GM18858 (cell line): Measurements from ENCODE around the gene SPRY4.
"Not testable (repeated sequence)": the region's sequence is repeated elsewhere in the genome, so short reads cannot be mapped to it uniquely, and the experiment has no call there.

Experiments
- ATAC-seq: cut with Tn5 transposase; IDR thresholded peaks from one replicate; pipeline ENCODE4 v1.9.1; 2021; ENCODE audit not compliant: unreplicated experiment

SPRY4 gene

GRCh38 chr5:142315096-142315900 is 9.5 kb downstream of the SPRY4 start:
- no peak for ATAC-seq

GRCh38 chr5:142314606-142315005 is 10.2 kb downstream of the SPRY4 start:
- no peak for ATAC-seq

DNA sequence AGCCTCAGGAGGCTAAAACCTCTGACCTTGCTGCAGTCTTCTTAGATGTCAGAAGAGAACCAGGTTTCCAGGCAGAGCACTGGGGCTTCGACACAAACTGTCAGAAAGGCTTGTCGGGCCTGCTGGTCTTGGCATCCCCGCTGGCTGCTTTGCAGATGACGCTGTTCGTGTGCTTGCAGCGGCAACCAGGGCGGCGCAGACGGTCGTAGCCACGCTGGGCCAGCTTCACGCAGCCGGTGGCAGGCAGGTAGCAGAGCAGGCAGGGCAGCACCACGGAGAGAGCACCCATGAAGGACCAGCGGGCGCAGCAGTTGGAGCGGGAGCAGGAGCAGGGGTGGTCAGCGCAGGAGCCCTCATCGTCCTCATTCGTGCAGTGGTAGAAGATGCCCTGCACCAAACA is 10.7 kb downstream of the SPRY4 start:
- ATAC-seq = no peak

DNA sequence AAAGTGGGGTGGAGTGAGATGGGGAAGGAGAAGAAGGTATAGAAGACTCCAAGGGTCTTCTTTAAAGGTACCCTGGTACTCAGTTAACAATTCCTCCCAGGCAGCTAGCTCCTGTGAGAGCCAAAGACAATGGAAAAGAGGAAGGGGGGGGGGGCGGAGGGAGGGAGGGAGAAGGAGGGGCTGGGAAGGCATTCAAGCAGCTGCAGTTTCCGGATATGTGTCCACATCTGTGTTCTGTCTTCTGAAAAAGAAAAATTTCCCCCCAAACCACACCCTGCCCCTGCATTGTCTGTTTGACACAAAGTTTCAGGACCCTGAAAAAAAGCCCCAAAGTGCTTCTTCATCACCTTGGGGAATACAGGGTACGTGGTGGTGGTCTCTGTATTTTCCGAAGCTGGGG is 11.1 kb downstream of the SPRY4 start:
- no peak for ATAC-seq

- ATAC-seq = no peak
Measured at GRCh38 chr5:142313275-142313674, 11.5 kb downstream of the SPRY4 start.

GRCh38 chr5:142312399-142312798 is 12.4 kb downstream of the SPRY4 start:
- ATAC-seq = no peak

DNA sequence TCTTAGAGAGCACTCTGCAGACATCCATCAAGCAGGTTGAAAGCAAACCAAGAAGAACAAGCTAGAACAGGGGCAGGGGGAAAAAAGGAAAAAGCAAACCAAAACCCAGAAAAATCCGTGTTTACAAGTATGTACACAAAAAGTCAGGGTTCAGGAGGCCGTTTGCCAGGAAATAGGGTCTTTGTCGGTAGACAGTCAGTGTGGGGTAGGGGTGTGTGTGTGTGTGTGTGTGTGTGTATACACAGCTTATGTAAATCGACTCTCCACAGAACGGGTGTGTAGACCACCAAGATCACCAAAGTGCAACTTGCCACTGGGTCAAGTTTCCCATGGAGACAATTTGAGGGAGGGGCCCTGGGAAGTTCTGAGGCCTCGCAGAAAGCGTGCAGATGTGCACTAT is 13.1 kb downstream of the SPRY4 start:
- no peak for ATAC-seq

DNA sequence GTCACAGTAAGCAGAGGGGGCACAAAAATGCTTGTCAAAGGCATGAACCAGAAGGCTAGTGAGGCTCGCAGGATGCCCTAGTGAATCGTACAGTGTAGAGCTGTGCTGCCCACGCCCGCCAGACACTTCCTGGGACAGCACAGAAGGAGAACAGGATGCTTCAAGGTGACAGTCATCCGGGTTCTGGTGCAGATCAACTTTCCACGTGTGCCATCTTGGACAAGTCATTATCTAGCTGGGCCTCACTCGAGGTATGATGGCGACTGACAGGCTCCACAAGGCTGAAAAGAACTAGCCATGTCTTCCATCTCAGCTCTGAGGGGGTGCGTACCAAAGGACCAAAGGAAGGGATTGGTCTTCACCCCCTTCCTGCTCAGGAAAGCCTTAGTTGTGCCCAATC is 14.0 kb downstream of the SPRY4 start:
- ATAC-seq = no peak

DNA sequence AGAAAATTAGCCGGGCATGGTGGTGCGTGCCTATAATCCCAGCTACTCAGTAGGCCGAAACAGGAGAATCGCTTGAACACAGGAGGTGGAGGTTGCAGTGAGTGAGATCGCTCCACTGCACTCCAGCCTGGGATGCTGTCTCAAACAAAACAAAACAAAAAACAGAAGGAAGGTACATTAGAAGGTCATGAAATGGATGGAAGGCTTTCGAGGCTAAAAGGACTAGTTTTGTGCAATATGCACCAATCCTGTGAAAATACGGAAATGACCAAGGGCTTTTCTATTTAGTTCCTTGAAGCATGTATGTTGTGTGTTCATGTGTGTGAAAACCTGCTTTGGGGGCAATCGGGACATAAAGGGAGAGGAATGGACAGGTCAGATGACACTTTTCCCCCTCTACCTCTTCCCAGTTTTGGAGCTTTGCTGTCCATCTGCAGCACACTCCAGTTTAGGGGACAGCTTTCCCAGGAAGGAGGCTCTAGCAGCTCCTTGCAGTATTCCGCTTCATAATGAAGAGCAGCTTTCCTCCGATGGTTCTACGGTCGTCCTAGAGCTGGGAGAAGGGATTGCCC is 15.0 kb downstream of the SPRY4 start:
- no peak for ATAC-seq

GRCh38 chr5:142308358-142308757 is 16.5 kb downstream of the SPRY4 start:
- no peak for ATAC-seq

DNA sequence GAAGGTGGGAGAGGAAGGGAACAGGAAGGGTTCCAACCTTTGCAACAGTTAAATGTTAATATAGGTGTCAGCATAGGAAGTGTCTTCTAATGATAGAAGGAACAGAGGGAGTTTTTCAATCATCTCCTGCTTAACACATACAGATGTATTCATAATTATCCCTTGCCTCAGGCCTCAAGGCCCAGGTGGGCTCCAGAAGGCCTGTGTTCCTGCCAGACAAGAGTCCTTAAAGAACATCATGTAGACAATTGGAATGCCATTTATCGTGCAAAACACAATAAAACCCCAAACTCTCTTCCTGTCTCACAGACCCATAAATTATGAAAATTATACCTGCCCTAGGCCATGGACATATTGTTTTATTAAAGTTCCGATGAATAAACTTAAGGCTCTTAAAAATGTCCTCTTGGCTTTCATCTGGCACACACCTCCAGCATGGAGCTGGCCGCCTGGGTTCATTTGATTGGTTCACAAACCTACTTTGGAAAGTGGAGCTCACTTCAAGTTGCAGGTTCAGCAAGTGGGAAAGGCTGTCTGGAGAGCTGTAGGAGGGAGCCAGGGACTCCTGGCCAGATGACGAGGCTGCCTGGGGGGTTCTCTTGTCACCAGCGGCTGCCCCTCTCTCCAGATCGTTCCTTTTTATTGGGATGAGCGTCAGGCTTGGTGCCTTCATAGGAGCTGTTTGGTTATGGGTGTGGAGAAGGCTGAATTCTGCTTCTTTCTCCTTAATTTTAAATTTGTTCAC is 17.5 kb downstream of the SPRY4 start:
- ATAC-seq = no peak

- no peak for ATAC-seq
Measured at GRCh38 chr5:142306077-142306502, 18.7 kb downstream of the SPRY4 start.

- no peak for ATAC-seq
Measured at GRCh38 chr5:142305211-142305610, 19.6 kb downstream of the SPRY4 start.

DNA sequence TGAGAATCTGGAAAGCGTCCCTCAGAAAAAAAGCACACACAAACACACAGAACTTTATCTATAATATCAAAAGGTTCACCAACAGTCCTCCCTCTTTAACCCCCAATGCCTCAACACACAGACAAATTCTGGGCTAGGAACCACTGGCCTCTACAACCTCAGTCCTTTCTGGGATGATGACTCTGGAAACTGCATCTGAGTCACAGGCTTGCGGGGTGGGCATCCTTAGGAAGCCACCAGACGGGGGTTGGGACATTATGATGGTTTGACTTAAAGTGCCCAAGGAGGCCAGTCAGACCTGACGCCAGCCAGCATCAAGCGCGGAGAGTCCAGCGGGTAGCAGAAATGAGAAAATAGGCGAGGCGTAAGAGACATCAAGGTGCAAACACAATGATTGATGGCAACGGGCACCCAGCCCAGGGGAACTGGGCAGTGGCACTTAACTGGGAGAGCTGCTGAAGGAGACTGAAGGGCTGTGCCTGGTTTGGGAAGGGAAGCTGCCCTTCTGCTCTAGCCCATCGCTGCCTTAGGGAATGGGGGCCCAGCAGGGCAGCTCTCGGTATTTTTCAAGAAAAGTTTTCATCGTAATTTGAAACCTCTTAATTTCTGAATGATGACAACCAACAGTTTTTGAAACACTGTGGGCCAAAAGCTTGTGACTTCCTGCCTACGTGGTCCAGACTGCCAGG is 20.7 kb downstream of the SPRY4 start:
- ATAC-seq = no peak

- ATAC-seq = no peak
Measured at GRCh38 chr5:142303565-142303964, 21.3 kb downstream of the SPRY4 start.

GRCh38 chr5:142301540-142301939 is 23.3 kb downstream of the SPRY4 start:
- ATAC-seq = no peak

DNA sequence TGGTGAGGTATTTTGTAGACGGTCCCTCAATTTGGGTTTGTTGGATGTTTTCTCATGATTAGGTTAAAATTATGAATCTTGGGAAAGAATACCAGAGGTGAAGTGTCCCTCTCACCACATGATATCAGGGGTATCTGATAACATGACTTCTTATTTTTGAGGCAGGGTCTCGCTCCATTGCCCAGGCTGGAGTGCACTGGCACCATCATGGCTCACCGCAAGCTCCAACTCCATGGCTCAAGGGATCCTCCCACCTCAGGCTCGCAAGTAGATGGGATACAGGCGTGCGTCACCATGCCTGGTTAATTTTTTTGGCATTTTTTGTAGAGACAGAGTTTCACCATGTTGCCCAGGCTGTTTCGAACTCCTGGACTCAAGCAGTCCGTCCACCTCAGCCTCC is 24.1 kb downstream of the SPRY4 start:
- ATAC-seq = no peak

GRCh38 chr5:142298789-142299188 is 26.0 kb downstream of the SPRY4 start:
- no peak for ATAC-seq

DNA sequence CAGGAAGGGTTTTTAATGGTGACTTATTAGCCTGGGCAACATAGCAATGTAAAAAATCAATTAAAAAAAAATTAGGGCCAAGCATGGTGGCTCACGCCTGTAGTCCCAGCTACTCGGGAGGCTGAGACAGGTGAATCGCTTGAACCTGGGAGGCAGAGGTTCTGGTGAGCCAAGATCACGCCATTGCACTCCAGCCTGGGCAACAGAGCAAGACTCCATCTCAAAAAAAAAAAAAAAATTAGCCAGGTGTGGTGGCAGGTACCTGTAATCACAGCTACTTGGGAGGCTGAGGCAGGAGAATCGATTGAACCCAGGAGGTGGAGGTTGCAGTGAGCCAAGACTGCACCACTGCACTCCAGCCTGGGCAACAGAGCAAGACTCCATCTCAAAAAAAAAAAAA is 27.0 kb downstream of the SPRY4 start:
- ATAC-seq = not testable (repeated sequence)

DNA sequence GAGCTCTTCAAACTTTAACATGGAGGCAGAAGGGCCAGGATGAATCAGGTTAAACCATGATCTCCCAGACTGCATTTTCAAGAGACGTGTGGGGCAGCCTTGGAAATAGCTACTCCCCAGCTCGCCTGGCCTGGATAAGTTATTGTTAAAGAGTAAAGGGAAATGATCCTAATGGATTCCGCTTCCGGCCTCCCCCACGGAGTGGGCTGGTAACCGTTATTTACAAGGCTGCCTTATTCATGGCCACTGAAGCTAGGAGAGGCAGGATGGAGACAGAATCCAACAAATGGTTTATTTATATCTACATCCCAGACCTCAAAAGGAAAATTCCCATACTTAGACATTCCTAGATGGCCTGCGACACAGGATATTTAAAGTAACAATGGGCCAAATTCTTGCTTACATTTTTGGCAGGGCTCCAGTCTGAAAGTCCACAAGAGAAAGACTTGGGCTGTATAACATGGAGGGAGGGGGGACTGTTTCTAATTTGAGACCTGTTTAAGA is 27.9 kb downstream of the SPRY4 start:
- no peak for ATAC-seq
